ENCODE data around the gene NCF2.
A peak's percentile ranks its signal among the peaks of the same experiment; 100 is the strongest.

The NCF2 gene

GRCh38 chr1:183582021-183582713 lies 8.1 kb downstream of the NCF2 start:
- no peak for DNase-seq

GRCh38 chr1:183580281-183580682 lies 10.0 kb downstream of the NCF2 start:
- DNase-seq, result peak; percentile 19

- DNase-seq, result no peak
Observed at GRCh38 chr1:183578856-183579255, 11.4 kb downstream of the NCF2 start.

GRCh38 chr1:183577897-183578465 lies 12.3 kb downstream of the NCF2 start:
- DNase-seq, result no peak

GRCh38 chr1:183576537-183576936 lies 13.7 kb downstream of the NCF2 start:
- DNase-seq, result no peak

- no peak for DNase-seq
Observed at GRCh38 chr1:183575606-183576005, 14.7 kb downstream of the NCF2 start.

- no peak for DNase-seq
Observed at GRCh38 chr1:183572721-183573120, 17.5 kb downstream of the NCF2 start.

GRCh38 chr1:183571678-183572268 lies 18.5 kb downstream of the NCF2 start:
- no peak for DNase-seq

GRCh38 chr1:183570451-183570850 lies 19.8 kb downstream of the NCF2 start:
- DNase-seq, result no peak

- no peak for DNase-seq
Observed at GRCh38 chr1:183569801-183570200, 20.5 kb downstream of the NCF2 start.

GRCh38 chr1:183569141-183569540 lies 21.1 kb downstream of the NCF2 start:
- DNase-seq, result no peak

GRCh38 chr1:183568176-183569021 lies 21.9 kb downstream of the NCF2 start:
- DNase-seq, result no peak

- DNase-seq, result peak; percentile 12
Observed at GRCh38 chr1:183567584-183567983, 22.7 kb downstream of the NCF2 start.

- no peak for DNase-seq
Observed at GRCh38 chr1:183566026-183566425, 24.2 kb downstream of the NCF2 start.

GRCh38 chr1:183565261-183565660 lies 25.0 kb downstream of the NCF2 start:
- no peak for DNase-seq

- DNase-seq, result no peak
Observed at GRCh38 chr1:183562701-183563100, 27.6 kb downstream of the NCF2 start.

- no peak for DNase-seq
Observed at GRCh38 chr1:183559061-183559460, 31.2 kb downstream of the NCF2 start.

GRCh38 chr1:183554577-183554976 lies 35.7 kb downstream of the NCF2 start:
- DNase-seq, result no peak

GRCh38 chr1:183553764-183554163 lies 36.5 kb downstream of the NCF2 start:
- no peak for DNase-seq

- no peak for DNase-seq
Observed at GRCh38 chr1:183553331-183553730, 36.9 kb downstream of the NCF2 start.

- no peak for DNase-seq
Observed at GRCh38 chr1:183552891-183553290, 37.4 kb downstream of the NCF2 start.

GRCh38 chr1:183552441-183552840 lies 37.8 kb downstream of the NCF2 start:
- no peak for DNase-seq

- DNase-seq, result no peak
Observed at GRCh38 chr1:183551924-183552323, 38.3 kb downstream of the NCF2 start.

- no peak for DNase-seq
Observed at GRCh38 chr1:183550915-183551314, 39.3 kb downstream of the NCF2 start.

All from CD4-positive, alpha-beta T cell treated with Interleukin-10 for 1 hour (primary cell).